ENCODE results near the gene ATP8A2.

- no peak for TF ChIP-seq TAF1 (conservative IDR thresholded peaks at IDR 0.05)
- no peak for TF ChIP-seq RAD21 (IDR thresholded peaks at IDR 0.05)
- TF ChIP-seq CTCF (IDR thresholded peaks at IDR 0.05; ENCODE audit: low read depth, low read length, missing input control), result no peak
- no peak for TF ChIP-seq ZBTB33 (IDR thresholded peaks at IDR 0.05)
- no peak for TF ChIP-seq SP1 (IDR thresholded peaks at IDR 0.05)
- no peak for TF ChIP-seq REST (IDR thresholded peaks at IDR 0.05)
- TF ChIP-seq JUND (IDR thresholded peaks at IDR 0.05), result no peak
These were observed 337.3 kb downstream of the ATP8A2 start for GRCh38 chr13:25709088-25709487.

Data from liver (tissue), 3 donors.